Measurements from ENCODE around the gene HLCS. TPM values are rescaled to one million over a fixed set of nuclear protein-coding genes. Genes with fewer than 3 reads are reported as not detected.
"Not testable (repeated sequence)": the region's sequence is repeated elsewhere in the genome, so short reads cannot be mapped to it uniquely, and the experiment has no call there.

Gene HLCS
- total RNA-seq, 1 donor from 2014 or later, result 17.1 TPM

DNA sequence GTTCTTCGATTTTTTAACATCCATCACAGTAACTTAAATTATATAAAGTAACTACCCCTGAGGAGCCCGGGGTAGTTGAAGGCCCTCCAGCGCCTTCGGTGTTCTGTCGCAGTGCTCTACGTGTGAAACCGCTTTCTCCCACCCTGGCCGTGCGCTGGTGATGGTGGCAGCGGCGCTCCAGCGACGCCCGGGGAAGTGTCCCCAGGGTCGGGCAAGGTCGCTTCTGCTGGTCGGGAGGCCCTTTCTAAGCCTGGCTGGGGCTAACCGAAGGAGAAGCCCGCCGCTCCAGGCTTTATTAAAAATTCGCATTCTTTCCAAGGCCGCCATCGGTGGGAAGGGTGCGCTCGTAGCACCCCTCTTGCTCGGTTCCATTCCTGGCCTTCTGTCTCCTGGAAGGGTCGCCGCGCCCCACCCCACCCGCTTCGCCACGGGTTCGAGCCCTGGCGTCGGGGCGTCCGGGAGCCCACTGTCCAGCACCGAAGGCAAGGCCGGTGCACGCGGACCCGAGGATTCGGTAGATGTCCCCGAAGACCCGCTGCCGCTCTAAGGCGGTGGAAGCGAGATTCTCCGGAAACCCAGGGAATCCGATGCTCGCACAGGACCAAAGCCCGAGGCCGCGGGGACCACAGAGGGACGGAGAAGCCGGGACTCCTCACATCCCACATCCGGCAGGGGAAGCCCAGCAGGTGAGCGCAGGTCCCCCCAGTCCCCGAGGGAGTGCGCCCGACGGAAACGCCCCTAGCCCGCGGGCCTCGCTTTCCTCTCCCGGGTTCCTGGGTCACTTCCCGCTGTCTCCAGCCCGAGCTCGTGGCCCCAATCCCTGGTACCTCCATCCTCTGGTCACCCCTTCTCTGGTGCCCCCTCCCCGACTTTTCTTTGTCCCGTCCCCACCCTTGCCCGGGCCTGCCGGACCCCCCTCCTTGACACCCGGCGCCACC is 39.3 kb upstream of the HLCS start:
- no peaks in the 10 kb centered on the region for H3K9me3 ChIP-seq
- intact Hi-C loops (cut with DNase I), result no loop called here
- no peak overlapping the region for H3K27ac ChIP-seq
- H3K4me3 ChIP-seq, result peak overlapping the region; percentile 49
- TF ChIP-seq, protein P1, sequence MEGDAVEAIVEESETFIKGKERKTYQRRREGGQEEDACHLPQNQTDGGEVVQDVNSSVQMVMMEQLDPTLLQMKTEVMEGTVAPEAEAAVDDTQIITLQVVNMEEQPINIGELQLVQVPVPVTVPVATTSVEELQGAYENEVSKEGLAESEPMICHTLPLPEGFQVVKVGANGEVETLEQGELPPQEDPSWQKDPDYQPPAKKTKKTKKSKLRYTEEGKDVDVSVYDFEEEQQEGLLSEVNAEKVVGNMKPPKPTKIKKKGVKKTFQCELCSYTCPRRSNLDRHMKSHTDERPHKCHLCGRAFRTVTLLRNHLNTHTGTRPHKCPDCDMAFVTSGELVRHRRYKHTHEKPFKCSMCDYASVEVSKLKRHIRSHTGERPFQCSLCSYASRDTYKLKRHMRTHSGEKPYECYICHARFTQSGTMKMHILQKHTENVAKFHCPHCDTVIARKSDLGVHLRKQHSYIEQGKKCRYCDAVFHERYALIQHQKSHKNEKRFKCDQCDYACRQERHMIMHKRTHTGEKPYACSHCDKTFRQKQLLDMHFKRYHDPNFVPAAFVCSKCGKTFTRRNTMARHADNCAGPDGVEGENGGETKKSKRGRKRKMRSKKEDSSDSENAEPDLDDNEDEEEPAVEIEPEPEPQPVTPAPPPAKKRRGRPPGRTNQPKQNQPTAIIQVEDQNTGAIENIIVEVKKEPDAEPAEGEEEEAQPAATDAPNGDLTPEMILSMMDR (IDR thresholded peaks at IDR 0.05), result no peak
- peaks cover 22% of the 10 kb centered on the region for H3K4me1 ChIP-seq
- H3K27me3 ChIP-seq (ENCODE audit: low read depth), result peaks cover 30% of the 10 kb centered on the region
- H3K36me3 ChIP-seq, result no peaks in the 10 kb centered on the region
- DNase-seq (no peak), ATAC-seq (no peak)

DNA sequence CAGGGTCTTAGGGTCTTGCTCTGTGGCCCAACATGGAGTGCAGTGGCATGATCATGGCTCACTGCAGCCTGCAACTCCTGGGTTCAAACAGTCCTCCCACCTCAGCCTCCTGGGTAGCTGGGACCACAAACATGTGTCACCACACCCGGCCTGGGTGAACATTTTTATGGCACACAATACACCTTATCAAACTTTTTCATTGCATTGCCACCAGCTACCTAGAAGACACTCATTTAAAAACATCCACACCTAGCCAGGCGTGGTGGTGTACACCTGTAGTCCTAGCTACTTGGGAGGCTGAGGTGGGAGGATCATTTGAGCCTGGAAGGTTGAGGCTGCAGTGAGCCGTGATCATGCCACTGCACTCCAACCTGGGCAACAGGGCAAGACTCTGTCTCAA is 37.4 kb upstream of the HLCS start:
- peaks cover 11% of the 10 kb centered on the region for H3K4me1 ChIP-seq
- H3K4me3 ChIP-seq; H3K9me3 ChIP-seq; H3K36me3 ChIP-seq; DNase-seq; H3K27ac ChIP-seq; ATAC-seq; intact Hi-C loops (cut with DNase I): not testable (repeated sequence)
- H3K27me3 ChIP-seq (ENCODE audit: low read depth), result peaks cover 30% of the 10 kb centered on the region

DNA sequence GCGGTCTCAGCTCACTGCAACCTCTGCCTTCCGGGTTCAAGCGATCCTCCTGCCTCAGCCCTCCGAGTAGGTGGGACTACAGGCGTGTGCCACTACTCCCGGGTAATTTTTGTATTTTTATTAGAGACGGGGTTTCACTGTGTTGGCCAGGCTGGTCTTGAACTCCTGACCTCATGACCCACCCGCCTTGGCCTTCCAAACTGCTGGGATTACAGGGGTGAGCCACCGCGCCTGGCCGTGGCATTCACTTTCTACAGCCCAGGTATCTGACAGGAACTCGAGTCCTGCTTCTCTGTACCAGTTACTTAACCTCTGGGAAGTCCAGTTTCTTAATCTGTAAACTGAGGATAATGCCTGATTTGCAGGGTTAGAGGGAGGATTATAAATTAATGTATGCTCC is 36.4 kb upstream of the HLCS start:
- H3K4me3 ChIP-seq; H3K9me3 ChIP-seq; H3K36me3 ChIP-seq; intact Hi-C loops (cut with DNase I); ATAC-seq; H3K27ac ChIP-seq; DNase-seq: not testable (repeated sequence)
- H3K4me1 ChIP-seq, result peaks cover 11% of the 10 kb centered on the region
- H3K27me3 ChIP-seq (ENCODE audit: low read depth), result peaks cover 25% of the 10 kb centered on the region

DNA sequence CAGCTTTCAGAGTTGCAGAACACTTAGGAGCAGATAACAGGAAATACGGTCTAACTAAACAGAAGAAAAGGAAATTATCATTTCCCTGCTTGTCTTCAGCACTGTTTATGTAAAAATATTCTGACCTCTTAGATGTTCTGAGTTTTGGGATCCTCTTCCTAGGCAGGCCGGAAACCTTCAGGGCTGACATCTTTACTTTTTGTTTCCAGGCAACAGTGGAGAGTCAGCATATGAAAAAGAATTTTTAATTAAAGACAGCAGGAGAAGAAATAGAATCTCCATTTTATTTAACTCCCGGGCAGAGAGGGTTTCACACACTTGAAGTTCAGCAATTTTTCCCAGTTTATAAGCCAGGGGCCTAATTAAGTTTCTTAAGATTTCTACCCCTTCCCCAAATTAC is 35.0 kb upstream of the HLCS start:
- no peaks in the 10 kb centered on the region for H3K9me3 ChIP-seq
- H3K4me3 ChIP-seq, result no peak overlapping the region
- no peaks in the 10 kb centered on the region for H3K4me1 ChIP-seq
- no peak overlapping the region for H3K27ac ChIP-seq
- DNase-seq, result no peak
- intact Hi-C loops (cut with DNase I), result no loop called here
- no peaks in the 10 kb centered on the region for H3K36me3 ChIP-seq
- no peak for ATAC-seq
- H3K27me3 ChIP-seq (ENCODE audit: low read depth), result peaks cover 12% of the 10 kb centered on the region
- TF ChIP-seq, protein P1 (IDR thresholded peaks at IDR 0.05), result no peak

DNA sequence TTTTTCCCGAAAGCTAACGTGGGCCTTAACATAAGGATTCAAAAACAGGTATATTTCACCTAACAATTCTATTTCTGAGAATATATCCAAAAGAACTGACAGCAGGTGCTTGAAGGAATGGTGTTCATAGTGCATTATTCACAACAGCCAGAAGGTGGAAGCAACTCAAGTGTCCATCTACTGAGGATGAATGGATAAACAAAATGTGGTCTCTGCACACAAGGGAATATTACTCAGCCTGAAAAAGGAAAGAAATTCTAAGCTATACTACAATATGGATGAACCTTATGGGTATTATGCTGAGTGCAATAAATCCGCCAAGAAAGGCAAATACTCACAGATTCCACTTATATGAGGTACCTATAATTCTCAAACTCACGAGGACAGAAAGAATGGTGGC is 33.9 kb upstream of the HLCS start:
- peaks cover 1% of the 10 kb centered on the region for H3K27me3 ChIP-seq (ENCODE audit: low read depth)
- ATAC-seq, result no peak
- TF ChIP-seq, protein P1 (IDR thresholded peaks at IDR 0.05), result no peak
- DNase-seq, result no peak
- H3K36me3 ChIP-seq, result no peaks in the 10 kb centered on the region
- no peak overlapping the region for H3K4me3 ChIP-seq
- no peak overlapping the region for H3K27ac ChIP-seq
- intact Hi-C loops (cut with DNase I), result no loop called here
- no peaks in the 10 kb centered on the region for H3K4me1 ChIP-seq
- H3K9me3 ChIP-seq, result no peaks in the 10 kb centered on the region

DNA sequence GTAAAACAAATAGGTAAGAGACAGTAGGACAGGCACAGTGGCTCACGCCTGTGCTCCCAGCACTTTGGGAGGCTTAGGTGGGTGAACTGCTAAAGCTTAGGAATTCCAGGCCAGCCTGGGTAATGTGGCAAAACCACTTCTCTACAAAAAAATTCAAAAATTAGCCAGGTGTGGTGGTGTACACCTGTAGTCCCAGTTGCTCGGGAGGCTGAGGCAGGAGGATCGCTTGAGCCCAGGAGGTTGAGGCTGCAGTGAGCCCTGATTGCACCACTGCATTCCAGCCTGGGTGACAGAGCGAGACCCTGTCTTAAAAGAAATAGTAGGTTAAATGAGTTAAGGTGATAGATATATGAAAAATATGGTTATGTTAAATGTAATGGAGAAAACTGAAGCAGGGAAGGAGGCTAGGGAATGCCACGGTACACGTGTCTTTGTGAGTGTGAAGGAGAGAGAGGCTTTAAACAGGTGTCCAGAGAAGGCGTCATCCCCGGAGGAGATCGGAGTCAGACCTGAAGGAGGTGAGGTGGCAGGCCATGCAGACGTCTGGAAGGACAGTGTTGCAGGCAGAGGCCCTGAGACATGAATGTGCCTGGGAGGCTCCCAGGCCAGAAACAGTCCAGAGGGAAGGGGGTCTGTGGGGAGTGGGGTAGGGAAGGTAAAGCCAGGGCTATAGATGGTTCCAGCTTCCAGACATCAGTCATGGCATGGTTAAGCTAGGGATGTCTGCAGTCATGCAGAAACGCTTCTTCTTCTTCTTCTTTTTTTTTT is 32.8 kb upstream of the HLCS start:
- Histone ChIP-seq H3K9me3 (no peaks in the 10 kb centered on the region), H3K36me3 (no peaks in the 10 kb centered on the region), H3K4me3 (no peak overlapping the region), H3K4me1 (no peaks in the 10 kb centered on the region), H3K27me3 (ENCODE audit: low read depth) (no peaks in the 10 kb centered on the region), H3K27ac (no peak overlapping the region)
- DNase-seq (no peak), ATAC-seq (no peak)
- intact Hi-C loops (cut with DNase I), result no loop called here
- TF ChIP-seq, protein P1 (IDR thresholded peaks at IDR 0.05), result no peak

DNA sequence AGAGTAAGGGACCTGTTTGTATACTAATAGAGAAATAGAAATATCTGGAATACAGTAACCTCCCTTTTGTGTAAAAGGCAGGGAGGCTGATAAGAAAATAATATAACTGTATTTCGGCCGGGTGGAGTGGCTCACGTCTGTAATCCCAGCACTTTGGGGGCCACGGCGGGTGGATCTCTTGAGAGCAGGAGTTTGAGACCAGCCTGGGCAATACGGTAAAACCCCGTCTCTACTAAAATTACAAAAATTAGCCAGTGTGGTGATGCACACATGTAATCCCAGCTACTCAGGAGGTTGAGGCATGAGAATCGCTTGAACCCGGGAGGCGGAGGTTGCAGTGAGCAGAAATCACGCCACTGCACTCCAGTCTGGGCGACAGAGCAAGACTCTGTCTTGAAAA is 28.8 kb upstream of the HLCS start:
- H3K27me3 ChIP-seq (ENCODE audit: low read depth); H3K9me3 ChIP-seq; intact Hi-C loops (cut with DNase I); H3K4me3 ChIP-seq; ATAC-seq; H3K36me3 ChIP-seq; H3K4me1 ChIP-seq; H3K27ac ChIP-seq; DNase-seq: not testable (repeated sequence)

All from lower lobe of right lung (tissue), 2 donors.